IPS DF 6.9 (cell line): ENCODE data around the gene RTN4RL1.

Experiments used
- DNase-seq: peaks from one replicate; pipeline ENCODE4 v3.0.0-alpha.2; 2013; ENCODE audit warnings: low read depth, low spot score
- H3K27ac ChIP-seq: one replicate; pipeline ENCODE4 v1.5.1; 2013; ENCODE audit warnings: low read length, control low read depth
- H3K27me3 ChIP-seq: 2 replicates; pipeline ENCODE4 v1.6.1; 2013; ENCODE audit warnings: mild to moderate bottlenecking, low read length; ENCODE audit not compliant: control insufficient read depth, insufficient read depth
- H3K36me3 ChIP-seq: 2 replicates; pipeline ENCODE4 v1.6.1; 2013; ENCODE audit warnings: low read length; ENCODE audit not compliant: control insufficient read depth, insufficient read depth
- H3K4me1 ChIP-seq: 2 replicates; pipeline ENCODE4 v1.6.1; 2013; ENCODE audit warnings: low read length; ENCODE audit not compliant: control insufficient read depth, insufficient read depth
- H3K4me3 ChIP-seq: 2 replicates; pipeline ENCODE4 v1.5.1; 2013; ENCODE audit warnings: mild to moderate bottlenecking, low read length
- H3K9me3 ChIP-seq: 2 replicates; pipeline ENCODE4 v1.6.1; 2013; ENCODE audit warnings: low read length, inconsistent platforms; ENCODE audit not compliant: control insufficient read depth, insufficient read depth
- WGBS: extraction: QIAGEN DNeasy Blood & Tissue Kit; methylation state at CpG from one replicate; pipeline ENCODE4 v1.1.7; 2013; ENCODE audit warnings: mixed read lengths, missing lambda C conversion rate; ENCODE audit not compliant: insufficient read length, insufficient coverage; 5-methylcytosine and 5-hydroxymethylcytosine counted together

Gene RTN4RL1

GRCh38 chr17:2064980-2065785 lies 40.0 kb upstream of the RTN4RL1 start:
- Histone ChIP-seq H3K27me3 (no peaks in the 10 kb centered on the region), H3K27ac (no peak overlapping the region), H3K9me3 (no peaks in the 10 kb centered on the region), H3K36me3 (0 out of 2 replicates have a peak, but pooled peaks cover 4% of the 10 kb centered on the region), H3K4me1 (peaks cover 1% of the 10 kb centered on the region; the same call in 1 of the 2 replicates), H3K4me3 (no peak overlapping the region)
- whole genome bisulfite sequencing, result no CpG with 5 or more reads among the region's 24 CpGs
- DNase-seq, result no peak

- Histone ChIP-seq H3K36me3 (0 out of 2 replicates have a peak, but pooled peaks cover 4% of the 10 kb centered on the region), H3K27ac (no peak overlapping the region), H3K4me3 (no peak overlapping the region)
Observed at GRCh38 chr17:2064520-2064971, 39.4 kb upstream of the RTN4RL1 start.

GRCh38 chr17:2064147-2064489 lies 39.0 kb upstream of the RTN4RL1 start:
- no CpG with 5 or more reads among the region's 5 CpGs for WGBS
- H3K36me3 ChIP-seq, result 0 out of 2 replicates have a peak, but pooled peaks cover 4% of the 10 kb centered on the region
- no peaks in the 10 kb centered on the region; the same call in 1 of the 2 replicates for H3K27me3 ChIP-seq
- H3K27ac ChIP-seq, result no peak overlapping the region
- no peak overlapping the region for H3K4me3 ChIP-seq
- no peaks in the 10 kb centered on the region for H3K9me3 ChIP-seq
- peaks cover 1% of the 10 kb centered on the region; the same call in 1 of the 2 replicates for H3K4me1 ChIP-seq
- DNase-seq, result no peak

More at GRCh38 chr17:2064520-2064971, 39.4 kb upstream of the RTN4RL1 start:
- no peaks in the 10 kb centered on the region; the same call in 1 of the 2 replicates for H3K27me3 ChIP-seq
- WGBS, result no CpG with 5 or more reads among the region's 6 CpGs
- DNase-seq, result no peak
- H3K4me1 ChIP-seq, result peaks cover 1% of the 10 kb centered on the region; the same call in 1 of the 2 replicates
- no peaks in the 10 kb centered on the region for H3K9me3 ChIP-seq

- 0 out of 2 replicates have a peak, but pooled peaks cover under 1% of the 10 kb centered on the region for H3K36me3 ChIP-seq
- DNase-seq, result no peak
- H3K4me1 ChIP-seq, result peaks cover 1% of the 10 kb centered on the region; the same call in 1 of the 2 replicates
- WGBS, result no CpG with 5 or more reads among the region's 16 CpGs
- no peaks in the 10 kb centered on the region for H3K9me3 ChIP-seq
- H3K4me3 ChIP-seq, result no peak overlapping the region
- no peaks in the 10 kb centered on the region; the same call in 1 of the 2 replicates for H3K27me3 ChIP-seq
- no peak overlapping the region for H3K27ac ChIP-seq
Observed at GRCh38 chr17:2063261-2064146, 38.4 kb upstream of the RTN4RL1 start.

GRCh38 chr17:2062571-2063183 lies 37.5 kb upstream of the RTN4RL1 start:
- Histone ChIP-seq H3K4me1 (peaks cover 5% of the 10 kb centered on the region), H3K36me3 (no peaks in the 10 kb centered on the region; the same call in 1 of the 2 replicates), H3K9me3 (no peaks in the 10 kb centered on the region), H3K27me3 (peaks cover 8% of the 10 kb centered on the region; the same call in 1 of the 2 replicates), H3K27ac (no peak overlapping the region), H3K4me3 (no peak overlapping the region)
- no peak for DNase-seq
- 100% methylated on average over 1 of the region's 11 CpGs for WGBS

- Histone ChIP-seq H3K27ac (no peak overlapping the region), H3K27me3 (peaks cover 19% of the 10 kb centered on the region; the same call in 1 of the 2 replicates), H3K4me1 (peaks cover 11% of the 10 kb centered on the region), H3K4me3 (no peak overlapping the region), H3K9me3 (no peaks in the 10 kb centered on the region), H3K36me3 (no peaks in the 10 kb centered on the region; the same call in 1 of the 2 replicates)
- DNase-seq, result no peak
- no CpG with 5 or more reads among the region's 17 CpGs for WGBS
Observed at GRCh38 chr17:2061441-2061958, 36.4 kb upstream of the RTN4RL1 start.

- Histone ChIP-seq H3K4me3 (no peak overlapping the region), H3K27ac (no peak overlapping the region), H3K4me1 (peaks cover 11% of the 10 kb centered on the region), H3K36me3 (no peaks in the 10 kb centered on the region; the same call in 1 of the 2 replicates), H3K27me3 (peaks cover 24% of the 10 kb centered on the region; the same call in 1 of the 2 replicates), H3K9me3 (no peaks in the 10 kb centered on the region)
- no CpG with 5 or more reads among the region's 21 CpGs for WGBS
- DNase-seq, result no peak
Observed at GRCh38 chr17:2060681-2061440, 35.7 kb upstream of the RTN4RL1 start.

GRCh38 chr17:2060385-2060658 lies 35.2 kb upstream of the RTN4RL1 start:
- H3K9me3 ChIP-seq, result no peaks in the 10 kb centered on the region
- no peak for DNase-seq
- WGBS, result no CpG with 5 or more reads among the region's 6 CpGs
- H3K27ac ChIP-seq, result no peak overlapping the region
- H3K4me3 ChIP-seq, result no peak overlapping the region
- H3K4me1 ChIP-seq, result peaks cover 11% of the 10 kb centered on the region
- H3K36me3 ChIP-seq, result no peaks in the 10 kb centered on the region; the same call in 1 of the 2 replicates
- peaks cover 27% of the 10 kb centered on the region; the same call in 1 of the 2 replicates for H3K27me3 ChIP-seq

- WGBS, result no CpG with 5 or more reads among the region's 21 CpGs
- H3K27ac ChIP-seq, result no peak overlapping the region
- H3K4me3 ChIP-seq, result no peak overlapping the region
- H3K9me3 ChIP-seq, result no peaks in the 10 kb centered on the region
- no peak for DNase-seq
- H3K4me1 ChIP-seq, result peaks cover 11% of the 10 kb centered on the region
- peaks cover 30% of the 10 kb centered on the region; the same call in 1 of the 2 replicates for H3K27me3 ChIP-seq
- H3K36me3 ChIP-seq, result no peaks in the 10 kb centered on the region; the same call in 1 of the 2 replicates
Observed at GRCh38 chr17:2059547-2060384, 34.6 kb upstream of the RTN4RL1 start.
